HCT116 (cell line): ENCODE measurements around the gene CD74. TPM values are rescaled to one million over a fixed set of nuclear protein-coding genes. Genes with fewer than 3 reads are reported as not detected.
"Not testable (repeated sequence)": the region's sequence is repeated elsewhere in the genome, so short reads cannot be mapped to it uniquely, and the experiment has no call there.

Source experiments
- ATAC-seq: fragments of 200-7000 bp; cut with Tn5 transposase; 2 replicates; pipeline ENCODE4 v1.9.1; 2020; ENCODE audit warnings: mild to moderate bottlenecking, moderate library complexity
- BruUV-seq: library from RNA; stranded (reverse); fragments of 400-500 nt; replicated peaks from 2 replicates; lab custom pipeline; 2021; lab: Mats Ljungman, UMichigan
- CTCF ChIA-PET: fragments of 300-600 bp; sonication (Branson Sonifier 250); formaldehyde crosslinking; loops from one replicate; lab custom pipeline; 2021; ENCODE audit warnings: antibody characterized with exemption; lab: Charles Lee
- POLR2A ChIA-PET: fragments of 300-600, 350-600 bp; sonication (Branson Sonifier 250); formaldehyde crosslinking; loops from one replicate; lab custom pipeline; 2021; ENCODE audit warnings: antibody characterized with exemption; lab: Charles Lee
- RAD21 ChIA-PET, 2 experiments: fragments of 300-600 bp; sonication (Branson Sonifier 250); formaldehyde crosslinking; loops; one replicate each; lab custom pipeline; 2023; ENCODE audit warnings: low total read pairs in 2 of 2; ENCODE audit not compliant: uncharacterized antibody in 2 of 2, unreplicated experiment in 2 of 2, low non-redundant PET in 1 of 2; lab: Charles Lee
- DNase-seq: peaks from one replicate; pipeline ENCODE4 v3.0.0-alpha.2; 2010; ENCODE audit warnings: low read depth, low spot score
- H2AFZ ChIP-seq: fragments of 200-600 bp; shearing (Covaris generic), sonication (generic); 2 replicates; pipeline ENCODE4 v1.6.1; 2017; ENCODE audit warnings: low read depth, mixed run types, mixed read lengths, antibody characterized with exemption, low read length; ENCODE audit not compliant: poor library complexity, severe bottlenecking
- H3K27ac ChIP-seq: 2 replicates; pipeline ENCODE4 v1.5.1; 2012; ENCODE audit warnings: low read depth, low read length
- H3K27me3 ChIP-seq: fragments of 200-600 bp; sonication (generic); 2 replicates; pipeline ENCODE4 v1.6.1; 2016; ENCODE audit warnings: mixed run types, low read length, mixed read lengths; ENCODE audit not compliant: insufficient read depth
- H3K36me3 ChIP-seq, 2 experiments: fragments of 200-500 bp in 1 of 2; fragments of 200-600 bp in 1 of 2; sonication (Bioruptor generic) in 1 of 2; sonication (generic) in 1 of 2; 2 replicates each; pipeline versions ENCODE4 v1.5.1 to v1.6.1; 2014 to 2016; ENCODE audit warnings: low read length in 2 of 2, inconsistent platforms in 1 of 2, mixed read lengths in 1 of 2, mixed run types in 1 of 2; ENCODE audit not compliant: insufficient read depth in 2 of 2, control insufficient read depth in 1 of 2
- H3K4me1 ChIP-seq, 2 experiments: fragments of 200-600 bp in 1 of 2; sonication (generic) in 1 of 2; 2 replicates each; pipeline versions ENCODE4 v1.5.1 to v1.6.1; 2012 to 2017; ENCODE audit warnings: low read length in 2 of 2, inconsistent platforms in 1 of 2, mild to moderate bottlenecking in 1 of 2, mixed read lengths in 1 of 2, mixed run types in 1 of 2, moderate library complexity in 1 of 2; ENCODE audit not compliant: insufficient read depth in 2 of 2, control insufficient read depth in 1 of 2
- H3K4me2 ChIP-seq: fragments of 200-600 bp; sonication (generic); 2 replicates; pipeline ENCODE4 v1.6.1; 2017; ENCODE audit warnings: mixed run types, low read length, mixed read lengths
- H3K4me3 ChIP-seq, 2 experiments: fragments of 200-600 bp in 1 of 2; sonication (generic) in 1 of 2; replicated peaks in 1 of 2; 2 replicates each; pipeline ENCODE4 v1.5.1; 2011 to 2016; ENCODE audit warnings: low read length in 2 of 2, control low read depth in 1 of 2, low read depth in 1 of 2, mild to moderate bottlenecking in 1 of 2, mixed read lengths in 1 of 2, mixed run types in 1 of 2
- H3K79me2 ChIP-seq: fragments of 200-600 bp; sonication (generic); 2 replicates; pipeline ENCODE4 v1.6.1; 2017; ENCODE audit warnings: mild to moderate bottlenecking, mixed run types, low read length, moderate library complexity, mixed read lengths; ENCODE audit not compliant: insufficient read depth
- H3K9ac ChIP-seq: fragments of 200-600 bp; sonication (generic); 2 replicates; pipeline ENCODE4 v1.6.1; 2016; ENCODE audit warnings: low read length, mixed read lengths
- H3K9me2 ChIP-seq: fragments of 200-600 bp; sonication (generic), shearing (Covaris generic); 2 replicates; pipeline ENCODE4 v1.6.1; 2017; ENCODE audit warnings: mixed run types, mild to moderate bottlenecking, moderate library complexity; ENCODE audit not compliant: insufficient read depth
- H3K9me3 ChIP-seq, 2 experiments: fragments of 200-500 bp in 1 of 2; fragments of 200-600 bp in 1 of 2; sonication (Bioruptor generic) in 1 of 2; sonication (generic) in 1 of 2; 2 replicates each; pipeline ENCODE4 v1.6.1; 2014 to 2017; ENCODE audit warnings: low read length in 2 of 2, mixed read lengths in 2 of 2, inconsistent platforms in 1 of 2, low read depth in 1 of 2, mild to moderate bottlenecking in 1 of 2, mixed run types in 1 of 2, moderate library complexity in 1 of 2; ENCODE audit not compliant: control insufficient read depth in 1 of 2, insufficient read depth in 1 of 2
- H4K20me1 ChIP-seq: fragments of 200-600 bp; sonication (generic), shearing (Covaris generic); 2 replicates; pipeline ENCODE4 v1.6.1; 2017; ENCODE audit warnings: mixed run types, mild to moderate bottlenecking, moderate library complexity; ENCODE audit not compliant: insufficient read depth
- EZH2phosphoT487 ChIP-seq: fragments of 200-600 bp; IDR thresholded peaks from 2 replicates; pipeline ENCODE4 v1.6.1; 2018; ENCODE audit warnings: antibody characterized with exemption, borderline replicate concordance
- POLR2AphosphoS5 ChIP-seq: IDR thresholded peaks from 2 replicates; pipeline ENCODE4 v1.6.1; 2011; ENCODE audit warnings: mild to moderate bottlenecking, low read depth, low read length, moderate library complexity
- RAD21 ChIP-seq: IDR thresholded peaks from 2 replicates; pipeline ENCODE4 v1.6.1; 2012; ENCODE audit warnings: low read depth, mild to moderate bottlenecking
- intact Hi-C: fragments of 100-400 bp; cut with micrococcal nuclease; formaldehyde crosslinking; loops from 2 replicates; pipeline ENCODE4 v1.10.0; 2022
- total RNA-seq: library from RNA; stranded (reverse); gene quantifications from one replicate; pipeline ENCODE4 v1.2.1, GENCODE V29; 2021; ENCODE audit not compliant: unreplicated experiment

The CD74 gene
- total RNA-seq, 1 experiment from 2014 or later = 8.9 TPM

- POLR2A ChIA-PET = no interaction called here
- BruUV-seq = no TSS peak
- H3K36me3 ChIP-seq = no peaks in the 10 kb centered on the region
- peaks cover 6 to 15% of the 10 kb centered on the region in 2 experiments; a peak in 3 of 4 replicates for H3K4me1 ChIP-seq
- CTCF ChIA-PET = no interaction called here
- RAD21 ChIA-PET = no interaction called here
- H3K27ac ChIP-seq = no peak overlapping the region
- no peak overlapping the region for H3K4me3 ChIP-seq
- no peaks in the 10 kb centered on the region for H3K79me2 ChIP-seq
- intact Hi-C loops = loop anchor here (5.0 to 10.0 kb wide), 3 partner anchors 248 to 590 kb away; partner anchors contain the start of gene RBM22
- TF ChIP-seq RAD21 (no peak), EZH2phosphoT487 (no peak), POLR2AphosphoS5 (no peak)
- TF ChIP-seq, all 23 proteins: peak for 0
- DNase-seq (no peak), ATAC-seq (no peak)
- Histone ChIP-seq H2AFZ (no peak overlapping the region), H3K9me3 (no peaks in the 10 kb centered on the region), H4K20me1 (no peaks in the 10 kb centered on the region), H3K9ac (no peak overlapping the region), H3K4me2 (no peak overlapping the region), H3K9me2 (no peaks in the 10 kb centered on the region), H3K27me3 (no peaks in the 10 kb centered on the region)
Measured at GRCh38 chr5:150454492-150455229, 42.0 kb upstream of the CD74 start.

- H3K4me2 ChIP-seq, H3K4me1 ChIP-seq, H3K9me3 ChIP-seq, POLR2A ChIA-PET, H3K4me3 ChIP-seq, H4K20me1 ChIP-seq, BruUV-seq, RAD21 ChIA-PET, ATAC-seq, H3K9ac ChIP-seq, DNase-seq, H3K36me3 ChIP-seq, H3K27me3 ChIP-seq, H2AFZ ChIP-seq, H3K27ac ChIP-seq, CTCF ChIA-PET, H3K79me2 ChIP-seq, H3K9me2 ChIP-seq: not testable (repeated sequence)
- intact Hi-C loops = loop anchor here (10.0 kb wide), 2 partner anchors 331 to 591 kb away; no protein-coding TSS in a partner anchor
Measured at GRCh38 chr5:150454027-150454426, 41.3 kb upstream of the CD74 start.
